Activated CD4-positive, alpha-beta T cell treated with anti-CD3 and anti-CD28 coated beads, Interleukin-2, amount 10 ng/mL, durations not matched to agents 24 days and 14 days (primary cell): ENCODE results near the gene SCARB1. TPM values are rescaled to one million over a fixed set of nuclear protein-coding genes. Genes with fewer than 3 reads are reported as not detected.

ENCODE experiments used
- DNase-seq: peaks from one replicate; pipeline ENCODE4 v3.0.0; 2022
- H3K27ac Mint-ChIP-seq: one replicate; pipeline ENCODE4 v1.8.0; 2022; ENCODE audit warnings: mild to moderate bottlenecking, mixed read lengths
- H3K27me3 Mint-ChIP-seq: one replicate; pipeline ENCODE4 v1.8.0; 2022; ENCODE audit warnings: mixed read lengths
- H3K36me3 Mint-ChIP-seq: one replicate; pipeline ENCODE4 v1.8.0; 2022; ENCODE audit warnings: low read depth, mild to moderate bottlenecking, mixed read lengths
- H3K4me1 Mint-ChIP-seq: one replicate; pipeline ENCODE4 v1.8.0; 2021; ENCODE audit warnings: mixed read lengths
- H3K4me3 Mint-ChIP-seq: one replicate; pipeline ENCODE4 v1.8.0; 2022; ENCODE audit warnings: mild to moderate bottlenecking, moderate library complexity, mixed read lengths
- H3K9me3 Mint-ChIP-seq: one replicate; pipeline ENCODE4 v1.8.0; 2021; ENCODE audit warnings: mixed read lengths
- intact Hi-C: fragments of 100-400 bp; cut with micrococcal nuclease; formaldehyde crosslinking; loops from one replicate; pipeline ENCODE4 v1.15.1; 2023
- total RNA-seq: library from RNA; stranded (reverse); gene quantifications from 2 replicates; pipeline ENCODE4 v1.2.3, GENCODE V29; 2022

Gene SCARB1
- total RNA-seq, 1 donor from 2014 or later = 25.6 TPM

- intact Hi-C loops = no loop called here
- H3K4me3 Mint-ChIP-seq = no peak overlapping the region
- peaks cover 15% of the 10 kb centered on the region for H3K27me3 Mint-ChIP-seq
- no peak for DNase-seq
- no peaks in the 10 kb centered on the region for H3K9me3 Mint-ChIP-seq
- H3K27ac Mint-ChIP-seq = no peak overlapping the region
- peaks cover 21% of the 10 kb centered on the region for H3K4me1 Mint-ChIP-seq
- no peaks in the 10 kb centered on the region for H3K36me3 Mint-ChIP-seq
Observed at GRCh38 chr12:124745465-124745890, 118.2 kb downstream of the SCARB1 start.

GRCh38 chr12:124744659-124745464 is 118.8 kb downstream of the SCARB1 start:
- Mint-ChIP-seq H3K27ac (no peak overlapping the region), H3K4me1 (peaks cover 26% of the 10 kb centered on the region), H3K9me3 (no peaks in the 10 kb centered on the region), H3K27me3 (peaks cover 16% of the 10 kb centered on the region), H3K36me3 (no peaks in the 10 kb centered on the region), H3K4me3 (no peak overlapping the region)
- intact Hi-C loops = no loop called here
- DNase-seq = no peak

DNA sequence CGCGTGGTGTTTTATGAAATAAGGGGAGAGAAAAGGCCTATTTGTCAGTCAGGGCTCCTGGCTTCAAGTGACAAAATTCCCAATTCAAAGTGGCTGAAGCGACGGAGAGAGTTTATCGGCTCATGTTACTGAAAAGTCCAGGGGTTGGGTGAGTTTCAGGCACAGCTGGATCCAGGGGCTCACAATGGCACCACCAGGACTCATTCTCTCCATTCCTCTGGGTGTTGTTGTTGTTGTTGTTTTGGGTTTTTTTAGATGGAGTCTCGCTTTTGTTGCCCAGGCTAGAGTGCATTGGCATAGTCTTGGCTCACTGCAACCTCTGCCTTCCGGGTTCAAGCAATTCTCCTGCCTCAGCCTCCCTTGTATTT is 119.4 kb downstream of the SCARB1 start:
- no peak overlapping the region for H3K4me3 Mint-ChIP-seq
- H3K36me3 Mint-ChIP-seq = no peaks in the 10 kb centered on the region
- no peak for DNase-seq
- intact Hi-C loops = no loop called here
- peaks cover 26% of the 10 kb centered on the region for H3K4me1 Mint-ChIP-seq
- H3K27me3 Mint-ChIP-seq = peaks cover 16% of the 10 kb centered on the region
- no peak overlapping the region for H3K27ac Mint-ChIP-seq
- H3K9me3 Mint-ChIP-seq = no peaks in the 10 kb centered on the region

DNA sequence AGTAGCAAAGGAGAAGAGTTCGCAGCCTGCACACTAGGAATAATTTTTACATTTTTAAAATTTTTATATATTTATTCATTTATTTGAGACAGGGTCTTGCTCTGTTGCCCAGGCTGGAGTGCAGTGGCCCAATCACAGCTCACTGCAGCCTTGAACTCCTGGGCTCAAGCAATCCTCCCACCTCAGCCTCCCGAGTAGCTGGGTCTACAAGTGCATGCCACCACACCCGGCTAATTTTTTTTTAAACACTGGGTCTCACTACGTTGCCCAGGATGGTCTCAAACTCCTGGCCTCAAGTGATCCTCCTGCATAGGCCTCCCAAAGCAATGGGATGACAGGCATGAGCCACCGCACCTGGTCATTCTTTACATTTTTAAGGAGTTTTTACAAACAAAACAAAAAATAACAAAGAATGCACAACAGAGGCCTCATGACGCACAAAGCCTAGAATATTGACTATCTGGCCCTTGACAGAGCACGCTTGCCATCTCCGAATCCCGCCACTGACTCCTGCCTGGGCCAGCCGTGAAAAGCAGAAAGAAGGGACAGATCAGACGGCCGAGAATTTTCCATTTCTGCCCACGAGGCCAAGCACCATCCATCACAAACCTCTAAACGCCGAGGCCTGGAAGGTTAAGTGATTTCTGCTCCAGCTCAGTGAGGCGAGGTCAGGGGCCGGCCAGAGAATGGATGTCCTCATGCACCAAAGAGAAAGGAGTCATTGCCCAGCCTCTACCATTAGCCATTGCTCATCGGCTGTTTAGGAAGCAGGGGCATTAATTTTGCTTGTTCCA is 120.0 kb downstream of the SCARB1 start:
- Mint-ChIP-seq H3K27me3 (peaks cover 16% of the 10 kb centered on the region), H3K36me3 (no peaks in the 10 kb centered on the region), H3K27ac (no peak overlapping the region), H3K4me3 (no peak overlapping the region), H3K9me3 (no peaks in the 10 kb centered on the region), H3K4me1 (peaks cover 26% of the 10 kb centered on the region)
- intact Hi-C loops = no loop called here
- DNase-seq = no peak

- H3K27ac Mint-ChIP-seq = no peak overlapping the region
- no peak overlapping the region for H3K4me3 Mint-ChIP-seq
- intact Hi-C loops = no loop called here
- H3K27me3 Mint-ChIP-seq = peaks cover 16% of the 10 kb centered on the region
- H3K9me3 Mint-ChIP-seq = no peaks in the 10 kb centered on the region
- DNase-seq = no peak
- H3K4me1 Mint-ChIP-seq = peaks cover 28% of the 10 kb centered on the region
- no peaks in the 10 kb centered on the region for H3K36me3 Mint-ChIP-seq
Observed at GRCh38 chr12:124742678-124743077, 121.0 kb downstream of the SCARB1 start.

DNA sequence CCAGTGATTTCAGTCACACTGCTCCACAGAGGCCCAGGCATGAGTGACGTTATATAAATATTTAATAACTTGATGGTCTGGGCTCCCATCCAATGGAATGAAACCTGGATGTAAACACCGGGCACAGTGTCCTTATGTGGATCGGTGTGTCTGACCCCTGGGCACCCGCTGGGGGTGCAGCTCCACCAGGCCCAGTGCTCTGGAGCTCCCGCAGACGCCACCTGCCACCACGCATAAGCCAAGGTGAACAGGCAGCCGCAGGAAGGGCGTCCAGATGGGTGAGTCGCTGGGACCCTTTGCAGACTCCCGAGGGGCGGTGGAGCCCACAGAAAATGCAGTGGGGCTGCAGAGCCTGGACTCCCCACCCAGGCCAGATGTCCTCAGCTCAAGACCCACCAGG is 121.6 kb downstream of the SCARB1 start:
- H3K27me3 Mint-ChIP-seq = peaks cover 16% of the 10 kb centered on the region
- H3K27ac Mint-ChIP-seq = no peak overlapping the region
- intact Hi-C loops = no loop called here
- H3K4me3 Mint-ChIP-seq = no peak overlapping the region
- H3K9me3 Mint-ChIP-seq = no peaks in the 10 kb centered on the region
- H3K36me3 Mint-ChIP-seq = no peaks in the 10 kb centered on the region
- H3K4me1 Mint-ChIP-seq = peaks cover 28% of the 10 kb centered on the region
- no peak for DNase-seq

DNA sequence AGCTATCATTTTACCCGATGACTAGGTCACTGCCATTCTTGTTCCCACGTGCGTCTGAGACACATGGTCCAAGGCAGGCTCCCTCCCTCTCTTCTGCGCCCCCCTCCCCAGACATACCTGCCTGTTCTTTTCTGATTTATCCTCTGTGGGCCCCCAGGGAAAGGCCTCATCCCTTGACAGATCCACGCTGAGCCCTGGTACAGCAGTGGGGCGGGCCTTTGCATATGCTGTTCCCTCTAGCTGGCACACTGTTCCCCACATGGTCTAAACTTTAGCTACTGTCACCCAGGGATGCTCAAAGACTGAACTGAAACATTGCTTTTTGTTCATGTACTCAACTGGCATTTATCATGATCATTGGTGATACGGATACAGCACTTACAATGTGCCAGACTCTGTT is 122.5 kb downstream of the SCARB1 start:
- no peak overlapping the region for H3K4me3 Mint-ChIP-seq
- peaks cover 26% of the 10 kb centered on the region for H3K4me1 Mint-ChIP-seq
- H3K9me3 Mint-ChIP-seq = no peaks in the 10 kb centered on the region
- no peak for DNase-seq
- H3K36me3 Mint-ChIP-seq = no peaks in the 10 kb centered on the region
- H3K27me3 Mint-ChIP-seq = peaks cover 13% of the 10 kb centered on the region
- H3K27ac Mint-ChIP-seq = no peak overlapping the region
- intact Hi-C loops = loop anchor here (2.0 kb wide), 1 partner anchor 26 kb away; no protein-coding TSS in a partner anchor

- Mint-ChIP-seq H3K27ac (no peak overlapping the region), H3K9me3 (no peaks in the 10 kb centered on the region), H3K4me3 (no peak overlapping the region), H3K4me1 (peaks cover 23% of the 10 kb centered on the region), H3K36me3 (no peaks in the 10 kb centered on the region), H3K27me3 (peaks cover 10% of the 10 kb centered on the region)
- intact Hi-C loops = loop anchor here (2.0 kb wide), 1 partner anchor 26 kb away; no protein-coding TSS in a partner anchor
- DNase-seq = peak; percentile 63
Observed at GRCh38 chr12:124740691-124741137, 123.0 kb downstream of the SCARB1 start.

DNA sequence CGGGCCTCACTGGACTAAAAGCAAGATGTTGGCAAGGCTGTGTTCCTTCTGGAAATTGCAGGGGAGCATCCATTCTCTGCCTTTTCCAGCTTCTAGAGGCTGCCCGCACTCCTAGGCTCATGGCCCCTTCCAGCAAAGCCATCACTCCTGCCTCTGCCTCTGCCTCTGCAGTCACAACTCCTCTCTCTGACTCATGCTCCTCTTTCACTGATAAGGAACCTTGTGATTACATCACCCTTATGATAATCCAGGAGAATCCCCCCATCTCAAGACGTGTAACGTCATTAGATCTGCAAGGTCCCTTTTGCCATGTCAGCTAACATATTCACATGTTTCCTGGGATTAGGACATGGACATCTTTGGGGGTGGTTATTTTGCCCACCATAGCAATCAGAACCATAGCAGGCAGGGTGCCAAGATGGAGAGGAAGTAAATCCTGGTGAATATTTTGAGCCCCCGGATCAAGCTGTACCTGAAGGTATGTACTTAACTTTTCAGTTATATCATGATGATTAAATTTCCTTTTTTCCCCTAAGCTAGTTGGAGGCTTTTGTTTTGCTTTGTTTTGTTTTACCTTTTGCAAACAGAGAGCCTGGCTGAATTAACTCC is 123.6 kb downstream of the SCARB1 start:
- Mint-ChIP-seq H3K4me3 (no peak overlapping the region), H3K27ac (no peak overlapping the region), H3K36me3 (no peaks in the 10 kb centered on the region), H3K4me1 (peaks cover 18% of the 10 kb centered on the region), H3K27me3 (peaks cover 5% of the 10 kb centered on the region), H3K9me3 (no peaks in the 10 kb centered on the region)
- intact Hi-C loops = loop anchor here (2.0 kb wide), 1 partner anchor 27 kb away; no protein-coding TSS in a partner anchor
- no peak for DNase-seq

GRCh38 chr12:124738636-124739467 is 124.8 kb downstream of the SCARB1 start:
- Mint-ChIP-seq H3K27me3 (peaks cover 5% of the 10 kb centered on the region), H3K9me3 (no peaks in the 10 kb centered on the region), H3K4me1 (peaks cover 18% of the 10 kb centered on the region), H3K4me3 (no peak overlapping the region), H3K27ac (no peak overlapping the region), H3K36me3 (no peaks in the 10 kb centered on the region)
- no peak for DNase-seq
- intact Hi-C loops = no loop called here

GRCh38 chr12:124737772-124738635 is 125.7 kb downstream of the SCARB1 start:
- H3K9me3 Mint-ChIP-seq = no peaks in the 10 kb centered on the region
- no peak overlapping the region for H3K4me3 Mint-ChIP-seq
- intact Hi-C loops = no loop called here
- H3K4me1 Mint-ChIP-seq = peaks cover 18% of the 10 kb centered on the region
- no peak for DNase-seq
- no peaks in the 10 kb centered on the region for H3K36me3 Mint-ChIP-seq
- peaks cover 5% of the 10 kb centered on the region for H3K27me3 Mint-ChIP-seq
- H3K27ac Mint-ChIP-seq = no peak overlapping the region

GRCh38 chr12:124737040-124737419 is 126.6 kb downstream of the SCARB1 start:
- Mint-ChIP-seq H3K9me3 (no peaks in the 10 kb centered on the region), H3K36me3 (no peaks in the 10 kb centered on the region), H3K27ac (peak overlapping the region; percentile 78), H3K4me1 (peaks cover 18% of the 10 kb centered on the region), H3K4me3 (no peak overlapping the region), H3K27me3 (peaks cover 5% of the 10 kb centered on the region)
- intact Hi-C loops = no loop called here
- no peak for DNase-seq
